Measurements from ENCODE around the gene SDHAF4. TPM values are rescaled to one million over a fixed set of nuclear protein-coding genes. Genes with fewer than 3 reads are reported as not detected.
"Not testable (repeated sequence)": the region's sequence is repeated elsewhere in the genome, so short reads cannot be mapped to it uniquely, and the experiment has no call there.

SDHAF4 gene
- total RNA-seq, 2 donors from 2014 or later = 15.5 to 16.4 TPM

- intact Hi-C loops (cut with DNase I) = no loop called here
- no peak for DNase-seq
- ATAC-seq = no peak
Measured at GRCh38 chr6:70575899-70576495, 9.3 kb downstream of the SDHAF4 start.

- no peak for DNase-seq
- intact Hi-C loops (cut with DNase I) = no loop called here
- ATAC-seq = no peak
Measured at GRCh38 chr6:70586114-70586513, 19.4 kb downstream of the SDHAF4 start.

GRCh38 chr6:70590400-70590799 is 23.7 kb downstream of the SDHAF4 start:
- DNase-seq (no peak), ATAC-seq (no peak)
- intact Hi-C loops (cut with DNase I) = no loop called here

- intact Hi-C loops (cut with DNase I) = no loop called here
- ATAC-seq (no peak), DNase-seq (no peak)
Measured at GRCh38 chr6:70592391-70593117, 25.8 kb downstream of the SDHAF4 start.

DNA sequence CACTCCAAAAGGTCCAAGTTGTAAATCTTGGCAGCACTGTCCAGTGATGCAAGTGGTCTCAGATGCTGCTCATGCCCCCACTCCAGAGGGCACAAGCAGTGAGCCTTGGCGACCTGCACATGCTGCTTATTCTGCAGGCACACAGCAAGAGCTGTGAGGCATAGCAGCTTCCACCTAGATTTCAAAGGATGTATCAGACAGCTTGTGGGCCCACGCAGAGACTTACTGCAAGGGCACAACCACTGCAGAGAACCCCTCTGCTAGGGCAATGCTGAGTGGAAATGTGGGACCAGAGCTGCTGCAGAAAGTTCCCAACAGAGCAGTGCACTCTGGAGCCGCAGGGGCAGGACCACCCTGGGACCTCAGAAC is 26.4 kb downstream of the SDHAF4 start:
- intact Hi-C loops (cut with DNase I) = no loop called here
- ATAC-seq = no peak
- DNase-seq = no peak

GRCh38 chr6:70599187-70599586 is 32.5 kb downstream of the SDHAF4 start:
- intact Hi-C loops (cut with DNase I) = no loop called here
- no peak for ATAC-seq

GRCh38 chr6:70601014-70601413 is 34.3 kb downstream of the SDHAF4 start:
- DNase-seq (no peak), ATAC-seq (no peak)
- intact Hi-C loops (cut with DNase I) = no loop called here

More at GRCh38 chr6:70599187-70599586, 32.5 kb downstream of the SDHAF4 start:
- no peak for DNase-seq

DNA sequence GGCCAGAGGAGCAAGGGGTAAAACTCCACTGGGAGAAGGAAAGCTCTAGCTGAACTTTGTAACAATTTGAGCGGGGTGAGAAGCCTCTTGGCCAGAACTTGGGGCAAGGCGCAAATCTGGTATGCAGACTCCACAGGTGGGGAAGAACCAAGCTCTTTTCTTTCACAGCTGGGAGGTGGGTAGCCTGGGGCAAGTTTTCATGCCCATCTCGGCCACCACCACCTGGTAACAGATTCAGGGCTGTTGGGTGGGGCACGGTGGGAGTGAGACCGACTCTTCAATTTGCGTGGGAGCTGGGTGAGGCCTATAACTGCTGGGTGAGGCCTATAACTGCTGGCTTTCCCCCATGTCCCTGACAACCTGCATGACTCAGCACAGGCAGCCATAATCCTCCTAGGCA is 37.5 kb downstream of the SDHAF4 start:
- DNase-seq (no peak), ATAC-seq (no peak)
- intact Hi-C loops (cut with DNase I) = no loop called here

DNA sequence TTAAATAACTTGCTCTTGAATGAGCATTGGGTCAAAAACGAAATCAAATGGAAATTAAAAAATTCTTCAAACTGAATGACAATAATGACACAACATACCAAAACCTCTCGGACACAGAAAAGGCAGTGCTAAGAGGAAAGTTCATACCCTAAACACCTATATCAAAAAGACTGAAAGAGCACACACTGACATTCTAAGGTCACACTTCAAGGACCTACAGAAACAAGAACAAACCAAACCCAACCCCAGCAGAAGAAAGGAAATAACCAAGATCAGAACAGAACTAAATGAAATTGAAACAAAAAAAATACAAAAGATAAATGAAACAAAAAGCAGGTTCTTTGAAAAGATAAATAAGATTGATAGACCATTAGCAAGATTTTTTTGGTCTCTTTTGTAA is 40.6 kb downstream of the SDHAF4 start:
- DNase-seq; ATAC-seq; intact Hi-C loops (cut with DNase I): not testable (repeated sequence)

DNA sequence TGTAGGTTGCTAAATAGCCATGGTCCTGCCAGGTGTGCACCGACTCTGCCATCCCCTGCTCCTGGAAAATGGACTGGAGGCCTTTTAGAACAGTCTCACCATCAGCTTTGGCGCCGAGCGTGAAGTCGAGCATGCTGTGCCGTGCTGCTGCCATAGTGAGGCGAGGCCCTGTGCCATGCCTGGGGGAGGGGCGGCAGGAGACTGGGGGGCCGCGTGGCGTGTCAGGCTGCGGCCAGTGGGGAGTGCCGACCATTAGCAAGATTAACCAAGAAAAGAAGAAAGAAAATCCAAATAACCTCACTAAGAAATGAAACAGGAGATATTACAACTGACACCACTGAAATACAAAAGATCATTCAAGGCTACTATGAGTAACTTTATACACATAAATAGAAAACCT is 42.5 kb downstream of the SDHAF4 start:
- intact Hi-C loops (cut with DNase I); DNase-seq; ATAC-seq: not testable (repeated sequence)

DNA sequence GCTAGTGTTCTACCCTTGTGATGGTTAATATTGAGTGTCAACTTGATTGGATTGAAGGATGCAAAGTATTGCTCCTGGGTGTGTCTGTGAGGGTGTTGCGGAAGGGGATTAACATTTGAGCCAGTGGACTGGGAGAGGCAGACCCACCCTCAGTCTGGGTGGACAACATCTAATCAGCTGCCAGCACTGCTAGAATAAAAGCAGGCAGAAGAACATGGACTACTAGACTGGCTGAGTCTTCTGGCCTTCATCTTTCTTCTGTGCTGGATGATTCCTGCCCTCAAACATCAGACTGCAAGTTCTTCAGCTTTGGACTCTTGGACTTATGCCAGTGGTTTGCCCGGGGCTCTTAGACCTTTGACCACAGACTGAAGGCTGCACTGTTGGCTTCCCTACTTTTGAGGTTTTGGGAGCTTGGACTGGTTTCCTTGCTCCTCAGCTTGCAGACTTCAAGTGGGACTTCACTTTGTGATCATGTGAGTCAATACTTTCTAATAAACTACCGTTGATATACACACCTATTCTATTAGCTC is 50.1 kb downstream of the SDHAF4 start:
- DNase-seq (no peak), ATAC-seq (no peak)
- intact Hi-C loops (cut with DNase I) = no loop called here

- intact Hi-C loops (cut with DNase I) = no loop called here
- DNase-seq (no peak), ATAC-seq (no peak)
Measured at GRCh38 chr6:70620746-70621145, 54.0 kb downstream of the SDHAF4 start.

DNA sequence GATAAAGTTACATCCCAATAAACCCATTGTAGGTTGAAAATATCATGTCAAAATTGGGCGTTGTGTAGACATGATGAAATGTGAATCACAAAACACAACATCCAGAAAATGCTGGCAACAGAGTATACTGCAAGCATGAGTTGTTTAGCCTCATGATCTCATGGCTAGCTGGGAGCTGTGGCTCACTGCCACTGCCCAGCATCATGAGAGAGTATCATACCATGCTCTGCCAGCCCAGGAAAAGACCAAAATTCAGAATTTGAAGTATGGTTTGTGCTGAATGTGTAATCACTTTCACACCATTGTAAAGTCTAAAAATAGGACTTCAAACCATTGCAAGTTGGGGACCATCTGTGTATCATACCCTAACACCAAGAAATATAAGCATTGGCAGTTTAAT is 55.7 kb downstream of the SDHAF4 start:
- intact Hi-C loops (cut with DNase I) = no loop called here
- DNase-seq (no peak), ATAC-seq (no peak)

DNA sequence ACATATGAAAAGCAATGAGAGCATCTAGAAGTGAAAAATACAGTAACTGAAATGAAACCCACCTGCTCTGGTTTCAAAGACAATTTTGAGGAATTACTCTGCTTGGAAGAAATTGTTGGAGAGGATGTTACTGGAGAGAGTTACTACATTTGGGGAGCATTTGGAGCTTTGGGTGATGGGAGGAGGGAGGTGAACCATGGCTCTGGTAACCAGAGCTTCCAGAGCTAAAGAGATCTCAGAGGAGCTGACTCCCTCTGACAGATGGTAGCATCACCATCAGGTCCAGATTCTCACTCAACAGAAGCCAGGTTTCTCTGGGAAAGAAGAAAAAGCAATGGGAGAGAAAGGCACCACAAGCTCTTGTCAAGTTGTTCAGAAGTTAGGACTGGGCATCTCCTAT is 58.7 kb downstream of the SDHAF4 start:
- DNase-seq = no peak
- ATAC-seq = no peak
- intact Hi-C loops (cut with DNase I) = no loop called here

DNA sequence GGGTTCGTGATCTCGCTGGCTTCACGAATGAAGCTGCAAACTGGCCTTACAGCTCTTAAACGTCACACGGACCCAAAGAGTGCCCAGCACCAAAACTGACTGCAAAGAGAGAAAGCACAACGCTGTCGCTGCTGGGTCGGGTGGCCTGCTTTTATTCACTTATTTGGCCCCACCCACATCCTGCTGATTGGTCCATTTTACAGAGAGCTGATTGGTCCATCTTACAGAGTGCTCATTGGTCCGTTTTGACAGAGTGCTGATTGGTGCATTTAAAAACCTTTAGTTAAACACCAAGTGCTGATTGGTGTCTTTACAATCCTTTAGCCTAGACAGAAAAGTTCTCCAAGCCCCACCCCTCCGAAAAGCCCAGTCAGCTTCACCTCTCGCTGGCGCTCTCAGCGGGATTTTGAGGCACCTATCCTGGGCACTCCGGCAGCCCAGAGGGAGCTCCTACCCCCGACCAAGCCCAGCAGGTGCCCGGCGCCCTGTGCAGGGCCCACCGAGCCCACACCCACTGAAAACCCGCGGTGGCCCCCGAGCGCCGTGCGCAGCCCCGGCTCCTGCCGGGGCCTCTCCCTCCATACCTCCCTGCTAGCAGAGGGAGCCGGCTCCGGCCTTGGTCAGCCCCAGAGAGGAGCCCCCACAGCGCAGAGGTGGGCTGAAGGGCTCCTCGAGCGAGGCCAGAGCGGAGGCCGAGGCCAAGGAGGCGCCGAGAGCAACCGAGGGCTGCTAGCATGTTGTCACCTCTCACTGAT is 60.9 kb downstream of the SDHAF4 start:
- intact Hi-C loops (cut with DNase I) = no loop called here
- ATAC-seq (no peak), DNase-seq (no peak)

DNA sequence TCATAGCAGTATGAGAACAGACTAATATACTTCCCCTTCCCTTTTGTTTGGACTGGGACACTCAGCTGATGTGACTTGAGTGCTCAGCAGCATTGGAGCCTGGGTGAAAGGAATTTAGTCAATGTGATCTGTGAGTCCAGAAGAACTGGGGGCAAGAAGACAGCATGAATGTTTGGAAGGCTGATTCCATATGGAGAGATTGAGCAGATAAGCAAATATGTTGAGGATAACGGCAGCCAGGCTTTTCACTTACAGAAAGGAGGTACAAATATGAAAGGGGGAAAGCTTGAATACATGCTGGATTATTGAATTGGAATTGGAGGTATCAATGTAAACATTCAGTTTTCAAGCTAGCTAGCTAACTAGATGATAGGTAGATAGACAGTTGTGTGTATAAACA is 63.2 kb downstream of the SDHAF4 start:
- intact Hi-C loops (cut with DNase I) = no loop called here
- DNase-seq = no peak
- no peak for ATAC-seq

DNA sequence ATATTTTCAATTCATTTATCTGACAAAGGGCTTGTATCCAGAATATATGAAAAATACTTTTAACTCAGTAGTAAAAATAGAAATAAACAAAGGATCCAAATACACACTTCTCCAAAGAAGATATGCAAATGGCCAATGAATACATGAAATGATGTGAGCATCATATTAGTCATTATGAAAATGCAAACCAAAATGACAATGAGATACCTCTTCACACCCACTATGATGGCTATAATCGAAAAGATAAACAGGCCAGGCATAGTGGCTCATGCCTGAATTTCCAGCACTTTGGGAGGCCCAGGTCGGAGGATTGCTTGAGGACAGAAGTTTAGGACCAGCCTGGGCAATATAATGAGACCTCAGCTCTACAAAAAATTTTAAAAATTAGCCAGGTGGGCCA is 67.1 kb downstream of the SDHAF4 start:
- ATAC-seq (no peak), DNase-seq (no peak)
- intact Hi-C loops (cut with DNase I) = no loop called here

DNA sequence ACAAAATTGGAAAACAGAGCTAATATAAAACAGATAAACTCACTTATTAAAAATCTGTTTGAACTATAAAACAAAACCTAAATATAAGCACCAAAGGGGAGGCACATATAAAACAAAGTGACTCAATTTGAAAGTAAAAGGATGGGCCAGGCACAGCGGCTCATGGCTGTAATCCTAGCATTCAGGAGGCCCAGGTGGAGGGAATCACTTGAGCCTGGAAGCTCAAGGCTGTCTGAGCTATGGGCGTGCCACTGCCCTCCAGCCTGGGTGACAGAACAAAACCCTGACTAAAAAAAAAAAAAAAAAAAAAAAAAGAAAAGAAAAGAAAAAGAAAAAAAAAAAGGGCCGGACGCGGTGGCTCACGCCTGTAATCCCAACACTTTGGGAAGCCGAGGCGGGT is 69.9 kb downstream of the SDHAF4 start:
- ATAC-seq (no peak), DNase-seq (no peak)
- intact Hi-C loops (cut with DNase I) = no loop called here

DNA sequence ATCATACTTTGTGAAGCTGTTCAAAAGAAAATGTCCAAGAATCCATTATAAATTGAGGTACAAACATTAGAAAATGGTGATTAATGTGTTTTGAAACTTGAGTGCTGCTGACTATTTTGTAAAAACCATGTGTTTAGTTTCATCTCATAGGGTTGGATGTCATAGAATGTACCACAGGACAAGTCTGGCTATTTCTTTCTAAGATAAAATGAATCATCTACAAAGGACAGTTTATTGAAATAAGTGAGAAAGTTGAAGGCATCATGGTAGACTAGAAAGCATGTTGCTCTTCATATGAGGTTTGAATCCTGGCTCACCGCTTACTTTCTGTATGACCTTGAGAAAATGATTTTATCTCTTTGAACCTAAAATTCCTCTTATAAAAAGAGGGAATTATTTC is 71.7 kb downstream of the SDHAF4 start:
- DNase-seq = no peak
- no peak for ATAC-seq
- intact Hi-C loops (cut with DNase I) = no loop called here
